Cardiac septum (tissue), 1 donor: ENCODE data around the gene LRRC8C. TPM values are rescaled to one million over a fixed set of nuclear protein-coding genes. Genes with fewer than 3 reads are reported as not detected.
"Not testable (repeated sequence)": the region's sequence is repeated elsewhere in the genome, so short reads cannot be mapped to it uniquely, and the experiment has no call there.

ENCODE experiments used
- DNase-seq: peaks from one replicate; pipeline ENCODE4 v3.0.0-alpha.2; 2020; ENCODE audit warnings: low spot score
- intact Hi-C: fragments of 100-400 bp; cut with DNase I; formaldehyde crosslinking; loops from one replicate; pipeline ENCODE4 v1.14.0; 2022
- long read RNA-seq: library from polyadenylated mRNA; unstranded; transcript quantifications from one replicate; pipeline ENCODE4 v2.0.0, GENCODE V29; 2021
- total RNA-seq: library from RNA; stranded (reverse); fragmentation: NEBNext Ultra II Directional; extraction: Animal tissue kit (Norgen Biotek cat#: 25700); gene quantifications from one replicate; pipeline ENCODE4 v1.2.1, GENCODE V29; 2021
- donor health status: DM: no; HTN: no; CAD: no.

The LRRC8C gene
- 8.3 TPM for total RNA-seq
- long read RNA-seq, full-length matches to known transcripts = 10 of 11 reads
- long read RNA-seq, partial matches to known transcripts = 0 of 11 reads
- long read RNA-seq, other reads (novel, unspliced or antisense) = 1 of 11 reads

DNA sequence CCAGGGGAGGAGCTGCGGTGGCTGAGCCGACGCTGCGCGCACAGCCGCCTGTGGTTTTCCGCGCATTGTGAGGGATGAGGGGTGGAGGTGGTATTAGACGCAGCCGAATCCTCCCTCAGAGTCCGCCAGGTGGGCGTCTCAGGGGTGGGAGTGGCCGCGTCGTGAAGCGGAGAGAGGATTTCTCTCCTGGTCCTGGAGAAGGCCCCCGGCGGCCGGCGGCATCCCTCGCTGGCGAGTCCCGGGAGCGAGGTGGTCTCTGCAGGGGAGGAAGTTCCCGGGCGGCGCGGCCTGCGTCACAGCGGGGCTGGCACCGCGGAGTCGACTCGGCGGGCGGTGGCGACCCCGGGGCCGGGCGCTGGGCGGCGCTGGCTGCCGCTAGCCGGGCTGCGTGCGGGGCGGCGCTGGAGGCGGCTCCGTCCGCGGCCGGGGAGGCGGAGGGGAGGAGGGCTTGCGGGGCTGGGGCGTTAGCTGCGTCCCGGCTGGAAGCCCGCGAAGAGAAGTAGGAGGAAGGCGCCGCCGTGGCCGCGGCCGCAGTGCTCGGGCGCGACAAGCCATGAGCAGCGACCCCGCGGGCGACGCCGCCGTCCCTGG, at the start of gene LRRC8C:
LRRC8C (plus strand) TSS at position 464 of the 591 bp plus-strand sequence. CDS start 53,354 bp downstream, outside the sequence.
- peak; percentile 95 for DNase-seq
- intact Hi-C loops = loop anchor here (1.0 to 10.0 kb wide), 3 partner anchors 90 to 362 kb away; partner anchors contain the start of gene ZNF326

DNA sequence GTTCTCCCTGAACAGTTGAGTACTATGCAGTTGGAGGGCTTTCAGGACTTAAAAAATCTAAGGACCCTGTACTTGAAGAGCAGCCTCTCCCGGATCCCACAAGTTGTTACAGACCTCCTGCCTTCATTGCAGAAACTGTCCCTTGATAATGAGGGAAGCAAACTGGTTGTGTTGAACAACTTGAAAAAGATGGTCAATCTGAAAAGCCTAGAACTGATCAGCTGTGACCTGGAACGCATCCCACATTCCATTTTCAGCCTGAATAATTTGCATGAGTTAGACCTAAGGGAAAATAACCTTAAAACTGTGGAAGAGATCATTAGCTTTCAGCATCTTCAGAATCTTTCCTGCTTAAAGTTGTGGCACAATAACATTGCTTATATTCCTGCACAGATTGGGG, 48.7 kb upstream of the LRRC8C start:
- no peak for DNase-seq
- intact Hi-C loops = no loop called here

DNA sequence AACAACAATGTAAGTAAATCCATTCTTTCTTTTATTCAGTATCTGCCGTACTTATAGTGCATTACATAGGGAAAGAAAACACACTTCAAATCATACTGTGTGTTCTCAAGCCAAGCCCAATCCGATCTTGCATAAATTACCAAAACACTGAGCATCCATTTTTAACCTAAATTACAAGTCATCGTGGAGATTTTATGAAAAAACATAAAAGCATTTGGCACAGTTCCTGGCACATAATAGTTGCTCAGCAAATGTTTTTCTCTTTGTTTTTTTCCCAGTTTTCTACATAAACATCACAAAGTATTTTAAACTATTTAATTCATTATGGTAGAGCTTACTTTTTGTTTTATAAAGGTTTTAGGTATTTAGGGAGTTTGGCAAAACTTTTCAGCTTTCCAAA, 48.1 kb upstream of the LRRC8C start:
- intact Hi-C loops = no loop called here

DNA sequence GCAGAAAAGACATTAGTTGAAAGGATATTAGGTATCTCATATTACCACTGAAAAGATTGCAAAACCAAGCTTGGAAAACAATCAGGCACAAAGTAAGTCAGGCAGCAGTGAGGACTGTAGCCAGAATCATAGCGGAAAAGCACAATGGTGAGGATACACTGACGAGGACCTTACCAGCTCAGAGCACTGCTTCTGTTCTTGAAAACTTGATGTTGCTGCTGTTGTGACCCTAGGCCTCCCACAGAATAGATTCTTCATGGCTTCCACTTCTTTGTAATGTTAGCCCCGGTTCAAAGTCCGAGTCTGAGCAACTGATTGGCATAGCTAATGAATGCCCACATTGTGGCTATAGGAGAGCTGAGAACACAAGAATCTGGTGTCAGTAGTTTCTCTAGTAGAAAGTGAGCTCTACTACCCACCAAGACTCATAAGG, 45.2 kb upstream of the LRRC8C start:
- intact Hi-C loops = no loop called here

More for the DNA sequence above, 48.1 kb upstream of the LRRC8C start:
- DNase-seq = no peak

DNA sequence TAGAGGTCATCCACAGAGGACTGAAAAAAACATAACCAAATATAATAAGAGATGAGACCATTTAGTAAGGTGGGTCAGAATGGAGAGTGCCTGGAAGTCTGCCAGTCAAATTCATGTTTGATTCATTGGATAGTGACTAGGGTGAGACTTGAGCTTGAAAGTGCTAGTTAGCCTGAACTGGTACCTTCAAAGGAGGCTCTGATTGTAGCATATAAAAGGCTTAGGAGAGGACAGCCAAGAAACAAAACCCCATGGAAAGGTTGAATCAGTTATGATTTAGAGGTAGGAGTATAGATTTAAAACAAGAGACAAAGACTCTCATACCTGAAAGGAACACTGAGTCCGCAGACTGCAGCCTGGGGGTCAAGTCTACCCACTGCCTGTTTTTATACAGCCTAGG, 44.4 kb upstream of the LRRC8C start:
- intact Hi-C loops = no loop called here
- no peak for DNase-seq

More for the DNA sequence above, 45.2 kb upstream of the LRRC8C start:
- no peak for DNase-seq

DNA sequence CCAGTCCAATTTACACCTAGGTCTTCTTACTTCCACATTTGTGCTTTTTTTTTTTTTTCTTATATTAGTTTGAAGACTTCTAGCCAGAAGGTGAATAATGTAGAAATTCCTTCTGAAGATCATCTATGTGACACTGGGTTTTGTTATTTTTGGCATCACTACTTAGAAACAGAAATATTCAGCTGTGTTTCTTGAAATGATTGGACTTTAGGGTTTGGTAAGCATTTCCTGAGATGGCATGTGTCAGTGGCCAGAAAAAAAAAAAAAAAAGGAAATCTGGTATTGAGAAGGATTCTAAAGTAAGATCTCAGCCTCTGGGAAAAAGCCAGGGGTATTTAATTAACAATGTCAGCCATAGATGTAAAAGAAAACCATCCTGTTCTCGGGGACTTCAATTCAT, 43.4 kb upstream of the LRRC8C start:
- no peak for DNase-seq
- intact Hi-C loops = no loop called here

DNA sequence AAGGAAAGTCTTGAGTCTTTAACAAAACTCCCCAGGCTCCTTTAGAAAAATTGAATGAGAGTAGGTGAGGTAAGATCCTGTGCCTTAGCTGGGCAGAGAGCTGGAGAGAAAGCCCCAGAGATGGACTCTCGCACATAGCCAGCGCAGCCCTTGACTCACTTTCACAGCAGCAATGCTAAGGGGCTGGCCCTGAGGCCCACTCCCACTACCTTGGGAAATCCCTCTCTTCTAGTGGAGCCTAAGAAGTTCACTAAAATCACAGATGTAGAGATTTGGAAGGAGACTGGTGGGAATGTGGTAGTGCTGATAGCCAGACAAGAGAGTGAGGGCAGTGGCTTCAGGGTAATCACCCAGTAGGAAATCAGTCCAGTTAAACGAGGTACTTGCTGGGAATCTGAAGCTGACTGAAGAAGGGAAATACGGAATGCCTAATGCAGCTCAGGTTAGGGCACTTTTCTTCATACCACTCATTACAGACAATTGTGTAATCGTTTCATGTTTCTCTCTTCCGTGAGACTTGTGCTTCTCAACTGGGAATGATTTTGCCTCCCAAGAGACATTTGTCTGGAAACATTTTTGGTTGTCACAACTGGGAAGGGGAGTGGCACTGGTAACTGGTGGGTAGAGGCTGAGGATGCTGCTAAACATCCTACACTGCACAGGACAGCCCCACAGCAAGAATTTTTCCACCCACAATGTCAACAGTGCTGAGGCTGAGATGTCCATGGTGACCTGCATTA, 42.4 kb upstream of the LRRC8C start:
- DNase-seq = no peak
- intact Hi-C loops = no loop called here

DNA sequence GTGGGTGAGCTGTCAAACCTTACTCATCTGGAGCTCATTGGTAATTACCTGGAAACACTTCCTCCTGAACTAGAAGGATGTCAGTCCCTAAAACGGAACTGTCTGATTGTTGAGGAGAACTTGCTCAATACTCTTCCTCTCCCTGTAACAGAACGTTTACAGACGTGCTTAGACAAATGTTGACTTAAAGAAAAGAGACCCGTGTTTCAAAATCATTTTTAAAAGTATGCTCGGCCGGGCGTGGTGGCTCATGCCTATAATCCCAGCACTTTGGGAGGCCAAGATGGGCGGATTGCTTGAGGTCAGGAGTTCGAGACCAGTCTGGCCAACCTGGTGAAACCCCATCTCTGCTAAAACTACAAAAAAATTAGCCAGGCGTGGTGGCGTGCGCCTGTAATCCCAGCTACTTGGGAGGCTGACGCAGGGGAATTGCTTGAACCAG, 40.0 kb upstream of the LRRC8C start:
- DNase-seq, intact Hi-C loops: not testable (repeated sequence)

DNA sequence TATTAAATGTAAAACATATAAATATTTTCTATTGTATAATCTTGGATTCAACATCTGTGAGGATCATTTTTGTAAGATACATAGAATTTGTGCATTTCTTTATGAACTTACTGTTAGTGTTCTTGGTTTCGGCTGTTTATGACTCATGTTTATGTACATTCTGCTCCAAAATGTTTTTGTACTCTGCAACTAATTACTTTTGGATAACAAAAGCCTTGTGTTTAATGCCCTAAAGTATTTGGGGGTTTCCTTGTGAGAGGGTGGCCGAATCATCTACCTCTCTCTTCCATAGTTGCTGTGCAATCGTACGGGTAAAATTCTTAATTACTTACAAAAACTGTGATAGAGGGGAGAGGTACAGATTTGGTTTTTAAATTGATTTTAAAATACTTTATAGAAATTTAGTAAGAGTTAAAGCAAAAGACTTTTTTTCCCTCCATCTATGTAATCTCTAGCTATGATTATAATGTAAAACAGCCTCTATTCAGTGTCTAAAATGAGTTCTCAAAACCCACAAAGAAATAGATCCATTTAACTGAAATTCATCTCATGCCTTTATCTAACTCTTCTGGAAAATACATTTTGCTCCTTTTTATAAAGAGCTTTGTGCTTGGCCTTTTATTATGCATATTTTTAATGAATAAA, 38.7 kb upstream of the LRRC8C start:
- intact Hi-C loops = no loop called here
- no peak for DNase-seq

DNA sequence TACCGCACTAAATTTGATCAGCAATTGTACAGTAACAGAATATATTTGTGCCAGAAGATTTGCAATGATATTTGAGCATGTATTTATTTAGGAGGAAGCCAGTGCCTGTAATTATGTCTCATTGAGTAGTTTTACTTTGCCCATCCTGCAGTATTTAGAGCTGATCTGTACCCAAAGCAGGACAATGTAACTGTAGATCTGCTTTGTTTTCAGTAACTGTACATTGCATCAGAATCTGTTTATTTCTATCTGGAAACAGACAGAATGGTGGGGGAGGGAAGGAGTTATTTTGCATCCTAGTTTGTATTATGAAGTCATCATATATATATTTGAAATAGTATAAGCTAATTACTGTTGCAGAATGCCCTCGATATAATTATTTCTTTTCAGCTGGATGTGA, 36.2 kb upstream of the LRRC8C start:
- intact Hi-C loops = loop anchor here (5.0 kb wide), 1 partner anchor 69 kb away; no protein-coding TSS in a partner anchor

DNA sequence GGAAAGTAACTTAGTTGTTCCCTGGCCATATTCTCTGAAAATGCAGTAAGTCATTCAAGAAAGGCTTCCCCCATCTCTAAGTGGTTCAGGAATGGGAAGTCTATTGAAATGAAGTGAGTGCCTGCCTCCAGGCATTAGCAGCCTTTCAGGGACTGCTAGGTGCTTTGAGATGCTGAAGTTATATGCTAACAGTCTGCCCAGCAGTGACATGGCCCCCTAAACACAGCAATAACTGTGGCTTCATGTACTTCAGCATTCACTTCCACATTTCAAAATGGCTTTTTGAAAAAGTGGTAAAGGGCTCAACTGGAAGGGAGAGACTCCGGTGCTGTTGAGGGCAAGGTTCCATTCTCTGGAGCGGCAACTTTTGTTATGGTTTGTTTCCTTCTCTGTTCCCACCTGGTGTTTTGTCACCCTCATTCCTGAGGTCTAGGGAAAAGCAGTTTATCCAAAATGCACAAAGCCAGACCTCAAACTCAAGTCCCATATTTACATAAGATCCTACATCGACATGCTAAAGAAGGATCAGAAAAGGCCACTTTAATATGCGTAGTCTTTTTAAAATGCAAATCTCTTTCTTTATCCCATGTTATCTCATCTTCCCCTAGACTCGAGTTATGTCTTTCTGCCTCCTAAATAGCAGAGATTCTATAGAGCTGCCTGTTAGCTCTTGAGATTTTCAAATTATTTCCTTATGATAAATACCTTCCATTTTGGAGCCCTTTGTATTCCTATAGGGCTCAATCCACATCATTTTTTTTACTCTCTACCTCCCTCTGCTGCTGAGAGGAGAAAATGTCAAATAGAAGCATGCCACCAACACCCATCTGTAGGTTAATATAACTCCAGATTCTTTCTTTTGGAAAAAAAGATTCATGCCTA, 34.2 kb upstream of the LRRC8C start:
- intact Hi-C loops = loop anchor here (2.0 to 5.0 kb wide), 2 partner anchors 71 to 116 kb away; no protein-coding TSS in a partner anchor
- no peak for DNase-seq

More for the DNA sequence above, 36.2 kb upstream of the LRRC8C start:
- no peak for DNase-seq

DNA sequence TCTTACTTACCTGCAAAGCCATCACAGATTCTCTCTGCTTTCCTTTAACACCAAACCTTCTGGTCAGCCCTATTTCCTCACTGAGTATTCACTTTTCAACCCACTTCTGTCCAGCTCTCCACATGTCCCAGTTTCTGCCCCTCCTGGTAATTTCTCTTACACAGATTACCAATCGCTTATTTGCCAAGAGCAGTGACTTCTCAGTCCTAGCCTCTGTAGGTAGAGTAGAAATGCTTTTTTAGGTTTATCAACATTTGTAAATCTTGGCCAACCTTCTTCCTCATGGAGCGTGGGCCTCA, 33.6 kb upstream of the LRRC8C start:
- no peak for DNase-seq
- intact Hi-C loops = loop anchor here (2.0 to 5.0 kb wide), 2 partner anchors 72 to 116 kb away; no protein-coding TSS in a partner anchor

DNA sequence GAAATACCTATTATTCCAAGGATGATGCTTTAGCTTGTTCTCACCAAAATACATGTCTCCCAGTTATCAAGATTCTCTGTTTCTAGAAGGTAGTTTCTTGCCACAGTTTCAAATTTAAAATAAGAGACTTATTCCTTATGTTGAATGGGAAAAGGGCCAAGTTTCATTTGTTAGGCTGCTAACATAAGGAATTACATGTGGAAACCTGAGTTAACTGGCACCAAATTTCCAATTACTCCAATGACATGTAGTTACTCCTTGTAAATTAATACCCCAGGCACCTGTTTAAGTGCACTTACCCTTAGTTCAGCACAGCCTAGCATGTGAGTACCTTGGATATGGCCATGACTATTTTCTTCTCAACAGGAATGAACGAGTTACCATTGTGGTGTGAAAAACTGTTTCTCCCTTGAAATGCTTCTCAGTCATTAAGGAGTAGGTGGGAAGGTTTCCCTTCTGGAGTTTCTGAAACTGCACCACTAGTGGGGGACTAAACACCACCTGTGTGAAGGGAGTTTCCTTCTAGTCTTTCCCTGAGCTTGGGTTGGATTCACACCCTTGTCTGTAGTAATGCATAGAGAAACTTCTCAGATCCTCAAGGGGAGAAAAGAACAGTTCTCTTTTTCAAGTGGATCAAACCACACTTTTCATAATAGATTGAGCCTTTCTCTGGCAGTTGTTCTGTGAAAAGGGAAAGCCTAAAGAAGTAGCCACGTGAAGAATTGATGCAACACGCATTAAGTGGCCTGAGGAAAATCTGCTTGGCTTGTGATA, 32.3 kb upstream of the LRRC8C start:
- intact Hi-C loops = no loop called here
- DNase-seq = no peak

DNA sequence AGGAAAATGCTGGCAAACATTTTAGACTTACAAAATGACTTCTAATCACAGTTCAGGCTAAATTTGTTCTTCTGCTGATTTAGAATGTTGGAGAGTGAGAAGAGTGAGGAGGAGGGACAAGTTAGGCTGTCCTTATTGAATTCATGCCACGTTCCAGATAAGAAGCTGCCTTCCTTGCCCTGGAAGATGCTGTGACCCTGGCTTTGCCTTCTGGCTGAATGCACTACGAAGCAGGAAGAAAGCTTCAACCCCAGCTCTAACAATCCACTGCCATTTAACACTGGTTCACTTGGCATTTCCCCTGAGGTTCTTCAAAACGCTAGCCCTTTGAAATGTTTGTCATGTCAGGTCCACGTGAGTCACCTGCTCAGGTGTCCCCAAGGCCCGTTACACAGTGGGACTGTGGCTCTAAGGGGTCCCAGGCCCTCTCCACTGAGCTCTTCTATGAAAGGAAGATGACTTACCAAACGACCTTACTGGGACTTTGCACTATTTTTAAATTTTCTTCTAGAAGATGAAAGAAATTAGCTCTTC, 30.0 kb upstream of the LRRC8C start:
- intact Hi-C loops = no loop called here
- no peak for DNase-seq

DNA sequence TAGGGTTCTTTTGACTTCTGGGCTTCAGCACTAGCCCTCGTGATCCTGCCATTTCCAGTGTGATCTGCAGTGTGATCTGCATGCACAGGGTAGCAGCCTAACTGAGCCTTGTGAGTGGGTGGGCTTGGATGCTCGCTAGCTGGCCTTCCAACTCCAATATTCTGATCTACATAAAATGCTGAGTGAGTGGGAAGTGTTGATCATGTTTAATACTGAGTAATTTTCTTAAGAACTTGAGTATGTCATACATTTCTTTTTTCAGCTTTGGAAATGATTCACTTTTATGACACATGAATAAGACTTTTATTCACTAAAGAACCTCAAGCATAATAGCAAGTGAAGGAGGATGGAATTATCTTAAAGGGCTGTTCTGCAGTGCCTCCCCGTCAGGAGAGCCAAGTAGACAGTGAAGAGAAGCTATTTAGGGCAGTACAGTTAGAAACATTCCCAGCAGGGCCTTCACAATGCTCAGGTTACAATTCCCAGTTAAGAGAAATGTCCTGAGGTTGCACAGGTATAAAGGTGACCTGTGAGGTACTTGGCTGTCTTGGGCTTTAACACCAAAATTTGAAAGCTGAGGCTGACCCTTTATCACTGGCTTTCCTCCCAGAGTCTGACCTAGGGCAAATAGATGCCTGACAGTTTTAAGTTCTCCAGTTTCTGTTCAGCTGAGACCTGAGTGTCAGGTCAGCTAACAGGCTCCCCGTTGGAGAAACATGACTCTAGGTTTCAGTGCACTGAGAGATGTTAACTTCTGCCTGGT, 29.1 kb upstream of the LRRC8C start:
- intact Hi-C loops = no loop called here
- DNase-seq = no peak

DNA sequence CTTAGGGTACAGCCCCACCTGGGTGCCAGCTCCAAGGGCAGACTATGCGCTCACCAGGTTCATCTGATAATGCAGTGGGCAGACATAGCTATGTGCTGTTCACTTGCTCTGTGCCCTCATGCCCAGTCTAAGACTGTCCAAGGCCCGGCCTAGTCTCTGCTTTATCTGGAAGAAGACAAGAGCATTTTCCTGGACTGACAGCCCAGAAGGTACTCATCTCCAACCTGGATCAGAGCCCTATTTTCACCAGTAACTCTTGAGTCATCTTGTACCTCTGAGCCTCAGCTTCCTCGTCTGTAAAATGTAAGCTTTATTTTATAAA, 28.5 kb upstream of the LRRC8C start:
- DNase-seq = no peak
- intact Hi-C loops = no loop called here

DNA sequence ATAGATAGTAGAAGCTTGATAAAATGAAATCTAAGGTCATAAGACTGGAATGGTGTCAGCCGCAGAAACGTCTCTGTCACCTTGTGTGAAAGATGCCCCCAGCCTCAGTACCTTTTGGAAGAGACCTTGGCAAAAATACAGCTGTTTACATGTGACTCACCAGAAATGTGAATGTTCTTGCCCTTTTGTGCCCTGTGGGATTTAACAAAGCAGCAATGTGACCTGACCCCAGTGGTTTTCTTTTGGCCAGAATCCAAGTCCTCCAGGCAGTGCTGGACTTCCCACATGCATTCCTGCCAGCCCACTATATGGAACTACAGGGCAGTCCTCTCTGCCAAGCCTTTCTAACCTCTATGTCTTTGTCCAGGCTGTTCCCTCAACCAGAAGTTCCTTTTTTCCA, 27.2 kb upstream of the LRRC8C start:
- intact Hi-C loops = no loop called here
- no peak for DNase-seq
